Measurements from ENCODE around the gene GARIN5B. TPM values are rescaled to one million over a fixed set of nuclear protein-coding genes. Genes with fewer than 3 reads are reported as not detected.
A peak's percentile ranks its signal among the peaks of the same experiment; 100 is the strongest.

GARIN5B gene
- total and polyA plus RNA-seq, 2 experiments from 2014 or later, result not detected

GRCh38 chr19:55347442-55348009 is 15.5 kb downstream of the GARIN5B start:
- Histone ChIP-seq H3K27ac (ENCODE audit: low read depth) (no peak overlapping the region), H3F3A (replicated peaks; ENCODE audit: low read depth) (peaks cover 17% of the 10 kb centered on the region), H3K27me3 (ENCODE audit: insufficient read depth) (peaks cover 17% of the 10 kb centered on the region), H3K79me2 (replicated peaks; ENCODE audit: insufficient read depth) (no peaks in the 10 kb centered on the region), H3K4me3 (no peak overlapping the region), H3K36me3 (ENCODE audit: insufficient read depth) (no peaks in the 10 kb centered on the region; the same call in 1 of the 2 replicates), H3K4me2 (peak overlapping the region; percentile 75), H3K4me1 (ENCODE audit: insufficient read depth) (peaks cover 33% of the 10 kb centered on the region), H3K9me2 (ENCODE audit: insufficient read depth) (no peaks in the 10 kb centered on the region), H4K20me1 (replicated peaks; ENCODE audit: insufficient read depth) (no peaks in the 10 kb centered on the region), H2AFZ (no peak overlapping the region)
- peaks cover 48% of the 10 kb centered on the region for H3K4me1 Mint-ChIP-seq
- peaks cover 39% of the 10 kb centered on the region for H3K27me3 Mint-ChIP-seq (ENCODE audit: insufficient read depth, low read depth, poor library complexity)
- peak overlapping the region; percentile 69 for H3K27ac Mint-ChIP-seq
- ATAC-seq (no peak), DNase-seq (ENCODE audit: low spot score) (no peak)
- peaks cover 30% of the 10 kb centered on the region for H3K36me3 Mint-ChIP-seq (ENCODE audit: low read depth)
- H3K4me3 Mint-ChIP-seq, result peak overlapping the region; percentile 52; the same call in 2 of the 3 replicates
- TF ChIP-seq REST (IDR thresholded peaks at IDR 0.05; ENCODE audit: unreplicated experiment) (no peak), POLR2AphosphoS5 (IDR thresholded peaks at IDR 0.05; ENCODE audit: low read depth) (no peak), STAT1 (IDR thresholded peaks at IDR 0.05; ENCODE audit: unreplicated experiment) (no peak), CTCF (conservative IDR thresholded peaks at IDR 0.05; ENCODE audit: low read depth in 2 of 2) (no peak), ZNF331 (CRISPR knock-in tag; IDR thresholded peaks at IDR 0.05; ENCODE audit: low read depth) (no peak), EZH2phosphoT487 (IDR thresholded peaks at IDR 0.05; ENCODE audit: unreplicated experiment) (no peak)
- TF ChIP-seq, protein P1, sequence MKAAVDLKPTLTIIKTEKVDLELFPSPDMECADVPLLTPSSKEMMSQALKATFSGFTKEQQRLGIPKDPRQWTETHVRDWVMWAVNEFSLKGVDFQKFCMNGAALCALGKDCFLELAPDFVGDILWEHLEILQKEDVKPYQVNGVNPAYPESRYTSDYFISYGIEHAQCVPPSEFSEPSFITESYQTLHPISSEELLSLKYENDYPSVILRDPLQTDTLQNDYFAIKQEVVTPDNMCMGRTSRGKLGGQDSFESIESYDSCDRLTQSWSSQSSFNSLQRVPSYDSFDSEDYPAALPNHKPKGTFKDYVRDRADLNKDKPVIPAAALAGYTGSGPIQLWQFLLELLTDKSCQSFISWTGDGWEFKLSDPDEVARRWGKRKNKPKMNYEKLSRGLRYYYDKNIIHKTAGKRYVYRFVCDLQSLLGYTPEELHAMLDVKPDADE (IDR thresholded peaks at IDR 0.05), result no peak
- TF ChIP-seq, protein P2, sequence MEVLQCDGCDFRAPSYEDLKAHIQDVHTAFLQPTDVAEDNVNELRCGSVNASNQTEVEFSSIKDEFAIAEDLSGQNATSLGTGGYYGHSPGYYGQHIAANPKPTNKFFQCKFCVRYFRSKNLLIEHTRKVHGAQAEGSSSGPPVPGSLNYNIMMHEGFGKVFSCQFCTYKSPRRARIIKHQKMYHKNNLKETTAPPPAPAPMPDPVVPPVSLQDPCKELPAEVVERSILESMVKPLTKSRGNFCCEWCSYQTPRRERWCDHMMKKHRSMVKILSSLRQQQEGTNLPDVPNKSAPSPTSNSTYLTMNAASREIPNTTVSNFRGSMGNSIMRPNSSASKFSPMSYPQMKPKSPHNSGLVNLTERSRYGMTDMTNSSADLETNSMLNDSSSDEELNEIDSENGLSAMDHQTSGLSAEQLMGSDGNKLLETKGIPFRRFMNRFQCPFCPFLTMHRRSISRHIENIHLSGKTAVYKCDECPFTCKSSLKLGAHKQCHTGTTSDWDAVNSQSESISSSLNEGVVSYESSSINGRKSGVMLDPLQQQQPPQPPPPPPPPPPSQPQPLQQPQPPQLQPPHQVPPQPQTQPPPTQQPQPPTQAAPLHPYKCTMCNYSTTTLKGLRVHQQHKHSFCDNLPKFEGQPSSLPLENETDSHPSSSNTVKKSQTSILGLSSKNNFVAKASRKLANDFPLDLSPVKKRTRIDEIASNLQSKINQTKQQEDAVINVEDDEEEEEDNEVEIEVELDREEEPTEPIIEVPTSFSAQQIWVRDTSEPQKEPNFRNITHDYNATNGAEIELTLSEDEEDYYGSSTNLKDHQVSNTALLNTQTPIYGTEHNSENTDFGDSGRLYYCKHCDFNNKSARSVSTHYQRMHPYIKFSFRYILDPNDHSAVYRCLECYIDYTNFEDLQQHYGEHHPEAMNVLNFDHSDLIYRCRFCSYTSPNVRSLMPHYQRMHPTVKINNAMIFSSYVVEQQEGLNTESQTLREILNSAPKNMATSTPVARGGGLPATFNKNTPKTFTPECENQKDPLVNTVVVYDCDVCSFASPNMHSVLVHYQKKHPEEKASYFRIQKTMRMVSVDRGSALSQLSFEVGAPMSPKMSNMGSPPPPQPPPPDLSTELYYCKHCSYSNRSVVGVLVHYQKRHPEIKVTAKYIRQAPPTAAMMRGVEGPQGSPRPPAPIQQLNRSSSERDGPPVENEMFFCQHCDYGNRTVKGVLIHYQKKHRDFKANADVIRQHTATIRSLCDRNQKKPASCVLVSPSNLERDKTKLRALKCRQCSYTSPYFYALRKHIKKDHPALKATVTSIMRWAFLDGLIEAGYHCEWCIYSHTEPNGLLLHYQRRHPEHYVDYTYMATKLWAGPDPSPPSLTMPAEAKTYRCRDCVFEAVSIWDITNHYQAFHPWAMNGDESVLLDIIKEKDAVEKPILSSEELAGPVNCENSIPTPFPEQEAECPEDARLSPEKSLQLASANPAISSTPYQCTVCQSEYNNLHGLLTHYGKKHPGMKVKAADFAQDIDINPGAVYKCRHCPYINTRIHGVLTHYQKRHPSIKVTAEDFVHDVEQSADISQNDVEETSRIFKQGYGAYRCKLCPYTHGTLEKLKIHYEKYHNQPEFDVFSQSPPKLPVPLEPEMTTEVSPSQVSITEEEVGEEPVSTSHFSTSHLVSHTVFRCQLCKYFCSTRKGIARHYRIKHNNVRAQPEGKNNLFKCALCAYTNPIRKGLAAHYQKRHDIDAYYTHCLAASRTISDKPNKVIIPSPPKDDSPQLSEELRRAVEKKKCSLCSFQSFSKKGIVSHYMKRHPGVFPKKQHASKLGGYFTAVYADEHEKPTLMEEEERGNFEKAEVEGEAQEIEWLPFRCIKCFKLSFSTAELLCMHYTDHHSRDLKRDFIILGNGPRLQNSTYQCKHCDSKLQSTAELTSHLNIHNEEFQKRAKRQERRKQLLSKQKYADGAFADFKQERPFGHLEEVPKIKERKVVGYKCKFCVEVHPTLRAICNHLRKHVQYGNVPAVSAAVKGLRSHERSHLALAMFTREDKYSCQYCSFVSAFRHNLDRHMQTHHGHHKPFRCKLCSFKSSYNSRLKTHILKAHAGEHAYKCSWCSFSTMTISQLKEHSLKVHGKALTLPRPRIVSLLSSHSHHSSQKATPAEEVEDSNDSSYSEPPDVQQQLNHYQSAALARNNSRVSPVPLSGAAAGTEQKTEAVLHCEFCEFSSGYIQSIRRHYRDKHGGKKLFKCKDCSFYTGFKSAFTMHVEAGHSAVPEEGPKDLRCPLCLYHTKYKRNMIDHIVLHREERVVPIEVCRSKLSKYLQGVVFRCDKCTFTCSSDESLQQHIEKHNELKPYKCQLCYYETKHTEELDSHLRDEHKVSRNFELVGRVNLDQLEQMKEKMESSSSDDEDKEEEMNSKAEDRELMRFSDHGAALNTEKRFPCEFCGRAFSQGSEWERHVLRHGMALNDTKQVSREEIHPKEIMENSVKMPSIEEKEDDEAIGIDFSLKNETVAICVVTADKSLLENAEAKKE (CRISPR knock-in tag; IDR thresholded peaks at IDR 0.05), result no peak
- H3K9me3 Mint-ChIP-seq, result no peaks in the 10 kb centered on the region
